ENCODE data around the gene LARGE1. TPM values are rescaled to one million over a fixed set of nuclear protein-coding genes. Genes with fewer than 3 reads are reported as not detected.

Gene LARGE1
- total and polyA plus RNA-seq, 2 of the 13 experiments (the other 11 are each of a cell fraction or from before 2014, with no cell fraction given) = 8.4 to 11.0 TPM

DNA sequence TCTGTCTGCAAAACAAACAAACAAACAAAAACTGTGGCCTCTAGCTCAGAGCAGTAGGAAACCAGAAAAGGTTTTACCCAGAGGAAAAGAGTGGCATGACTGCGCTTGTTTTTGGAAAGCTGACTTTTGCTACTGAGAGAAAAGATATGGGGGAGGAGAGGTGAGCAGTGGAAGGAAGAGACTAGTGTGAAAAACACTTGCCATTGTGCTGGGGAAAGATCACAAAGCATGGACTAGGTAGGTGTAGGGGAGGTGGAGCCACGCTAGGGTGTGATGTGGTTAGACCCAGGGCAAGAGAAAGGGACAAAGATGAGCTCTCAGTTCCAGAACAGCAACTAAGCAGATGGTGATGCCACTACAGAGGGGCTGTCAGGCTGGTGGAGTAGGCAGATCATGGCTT lies 319.2 kb downstream of the LARGE1 start:
- Histone ChIP-seq H3K27ac (ENCODE audit: extremely low read length, insufficient read depth, low read length) (no peak overlapping the region), H4K20me1 (ENCODE audit: insufficient read depth, low read length) (no peaks in the 10 kb centered on the region), H3K4me3 (replicated peaks in 1 of 3; ENCODE audit: insufficient read depth in 1 of 3, low read depth in 2 of 3, low read length in 3 of 3) (no peak overlapping the region), H3K9me3 (ENCODE audit: low read length) (no peaks in the 10 kb centered on the region), H3K79me2 (ENCODE audit: insufficient read depth, low read length) (no peaks in the 10 kb centered on the region), H3K4me1 (ENCODE audit: insufficient read depth, low read length) (no peaks in the 10 kb centered on the region), H2AFZ (ENCODE audit: low read length) (no peak overlapping the region), H3K4me2 (ENCODE audit: low read depth, low read length) (no peak overlapping the region), H3K36me3 (replicated peaks in 1 of 2; ENCODE audit: control insufficient read depth in 1 of 2, insufficient read depth in 2 of 2, low read length in 2 of 2) (no peaks in the 10 kb centered on the region; a peak in 3 of 5 replicates), H3K9ac (ENCODE audit: insufficient read depth, low read depth, low read length) (no peak overlapping the region), H3K27me3 (ENCODE audit: control insufficient read depth in 1 of 2, insufficient read depth in 2 of 2, low read length in 2 of 2) (no peaks in the 10 kb centered on the region)
- TF ChIP-seq PAX8 (CRISPR knock-in tag; IDR thresholded peaks at IDR 0.05; ENCODE audit: borderline replicate concordance) (no peak), HDAC6 (IDR thresholded peaks at IDR 0.05; ENCODE audit: low read depth, low read length) (no peak), ZNF251 (CRISPR knock-in tag; IDR thresholded peaks at IDR 0.05) (no peak)
- FAIRE-seq = no peak
- no peak for ATAC-seq
- in situ Hi-C loops (cut with HindIII; ENCODE audit: extremely low pct_ligation_motif_present, low pct_unique_long_range_greater_than_20kb) = no loop called here
- intact Hi-C loops (cut with micrococcal nuclease; ENCODE audit: unreplicated experiment) = no loop called here
- CTCF ChIA-PET (ENCODE audit: low intra/inter-chr PET ratio, low total read pairs) = no interaction called here
- no peak for DNase-seq (ENCODE audit: low spot score)
- POLR2A ChIA-PET = no interaction called here
- no TSS peak for BruUV-seq (replicated peaks)
- WGBS (ENCODE audit: low lambda C conversion rate) = 96% methylated on average over 2 of the region's 2 CpGs

DNA sequence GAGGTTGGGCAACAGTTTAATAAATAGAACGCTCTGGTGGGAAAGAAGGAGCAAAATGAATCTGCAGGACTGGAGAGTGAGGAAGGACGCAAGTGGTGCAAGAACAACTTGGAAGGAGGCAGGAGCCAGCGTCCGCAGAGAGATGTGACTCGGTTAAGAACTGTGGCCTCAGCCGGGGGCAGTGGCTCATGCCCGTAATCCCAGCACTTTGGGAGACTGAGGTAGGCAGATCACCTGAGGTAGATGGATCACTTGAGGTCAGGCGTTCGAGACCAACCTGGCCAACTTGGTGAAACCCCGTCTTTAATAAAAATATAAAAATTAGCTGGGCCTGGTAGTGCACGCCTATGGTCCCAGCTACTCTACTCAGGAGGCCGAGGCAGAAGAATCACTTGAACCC lies 319.7 kb downstream of the LARGE1 start:
- Histone ChIP-seq H3K9ac (ENCODE audit: insufficient read depth, low read depth, low read length) (no peak overlapping the region), H3K36me3 (replicated peaks in 1 of 2; ENCODE audit: control insufficient read depth in 1 of 2, insufficient read depth in 2 of 2, low read length in 2 of 2) (no peaks in the 10 kb centered on the region; a peak in 3 of 5 replicates), H3K4me1 (ENCODE audit: insufficient read depth, low read length) (no peaks in the 10 kb centered on the region), H3K4me2 (ENCODE audit: low read depth, low read length) (no peak overlapping the region), H3K27ac (ENCODE audit: extremely low read length, insufficient read depth, low read length) (no peak overlapping the region), H3K4me3 (replicated peaks in 1 of 3; ENCODE audit: insufficient read depth in 1 of 3, low read depth in 2 of 3, low read length in 3 of 3) (no peak overlapping the region), H2AFZ (ENCODE audit: low read length) (no peak overlapping the region), H4K20me1 (ENCODE audit: insufficient read depth, low read length) (no peaks in the 10 kb centered on the region), H3K27me3 (ENCODE audit: control insufficient read depth in 1 of 2, insufficient read depth in 2 of 2, low read length in 2 of 2) (no peaks in the 10 kb centered on the region), H3K9me3 (ENCODE audit: low read length) (no peaks in the 10 kb centered on the region), H3K79me2 (ENCODE audit: insufficient read depth, low read length) (no peaks in the 10 kb centered on the region)
- FAIRE-seq = no peak
- intact Hi-C loops (cut with micrococcal nuclease; ENCODE audit: unreplicated experiment) = no loop called here
- DNase-seq (ENCODE audit: low spot score) = no peak
- no peak for ATAC-seq
- WGBS (ENCODE audit: low lambda C conversion rate) = 97% methylated on average over 12 of the region's 12 CpGs
- in situ Hi-C loops (cut with HindIII; ENCODE audit: extremely low pct_ligation_motif_present, low pct_unique_long_range_greater_than_20kb) = no loop called here
- POLR2A ChIA-PET = no interaction called here
- CTCF ChIA-PET (ENCODE audit: low intra/inter-chr PET ratio, low total read pairs) = no interaction called here
- BruUV-seq (replicated peaks) = no TSS peak
- TF ChIP-seq ZNF44 (CRISPR knock-in tag; IDR thresholded peaks at IDR 0.05) (no peak), MTA3 (CRISPR knock-in tag; IDR thresholded peaks at IDR 0.05) (no peak), XBP1 (CRISPR knock-in tag; IDR thresholded peaks at IDR 0.05) (no peak), HMG20B (CRISPR knock-in tag; conservative IDR thresholded peaks at IDR 0.05) (no peak), ETV6 (CRISPR knock-in tag; conservative IDR thresholded peaks at IDR 0.05) (no peak), ZNF713 (CRISPR knock-in tag; IDR thresholded peaks at IDR 0.05) (no peak), TCF7L2 (IDR thresholded peaks at IDR 0.05; ENCODE audit: low read depth, low read length) (no peak), GTF2F1 (IDR thresholded peaks at IDR 0.05; ENCODE audit: low read length) (no peak), FOXA3 (CRISPR knock-in tag; IDR thresholded peaks at IDR 0.05) (no peak), ZC3H4 (CRISPR knock-in tag; IDR thresholded peaks at IDR 0.05; ENCODE audit: borderline replicate concordance) (no peak)
- TF ChIP-seq, protein P1, sequence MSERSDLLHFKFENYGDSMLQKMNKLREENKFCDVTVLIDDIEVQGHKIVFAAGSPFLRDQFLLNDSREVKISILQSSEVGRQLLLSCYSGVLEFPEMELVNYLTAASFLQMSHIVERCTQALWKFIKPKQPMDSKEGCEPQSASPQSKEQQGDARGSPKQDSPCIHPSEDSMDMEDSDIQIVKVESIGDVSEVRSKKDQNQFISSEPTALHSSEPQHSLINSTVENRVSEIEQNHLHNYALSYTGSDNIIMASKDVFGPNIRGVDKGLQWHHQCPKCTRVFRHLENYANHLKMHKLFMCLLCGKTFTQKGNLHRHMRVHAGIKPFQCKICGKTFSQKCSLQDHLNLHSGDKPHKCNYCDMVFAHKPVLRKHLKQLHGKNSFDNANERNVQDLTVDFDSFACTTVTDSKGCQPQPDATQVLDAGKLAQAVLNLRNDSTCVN (CRISPR knock-in tag; IDR thresholded peaks at IDR 0.05; ENCODE audit: borderline replicate concordance) = no peak
- TF ChIP-seq, protein P2, sequence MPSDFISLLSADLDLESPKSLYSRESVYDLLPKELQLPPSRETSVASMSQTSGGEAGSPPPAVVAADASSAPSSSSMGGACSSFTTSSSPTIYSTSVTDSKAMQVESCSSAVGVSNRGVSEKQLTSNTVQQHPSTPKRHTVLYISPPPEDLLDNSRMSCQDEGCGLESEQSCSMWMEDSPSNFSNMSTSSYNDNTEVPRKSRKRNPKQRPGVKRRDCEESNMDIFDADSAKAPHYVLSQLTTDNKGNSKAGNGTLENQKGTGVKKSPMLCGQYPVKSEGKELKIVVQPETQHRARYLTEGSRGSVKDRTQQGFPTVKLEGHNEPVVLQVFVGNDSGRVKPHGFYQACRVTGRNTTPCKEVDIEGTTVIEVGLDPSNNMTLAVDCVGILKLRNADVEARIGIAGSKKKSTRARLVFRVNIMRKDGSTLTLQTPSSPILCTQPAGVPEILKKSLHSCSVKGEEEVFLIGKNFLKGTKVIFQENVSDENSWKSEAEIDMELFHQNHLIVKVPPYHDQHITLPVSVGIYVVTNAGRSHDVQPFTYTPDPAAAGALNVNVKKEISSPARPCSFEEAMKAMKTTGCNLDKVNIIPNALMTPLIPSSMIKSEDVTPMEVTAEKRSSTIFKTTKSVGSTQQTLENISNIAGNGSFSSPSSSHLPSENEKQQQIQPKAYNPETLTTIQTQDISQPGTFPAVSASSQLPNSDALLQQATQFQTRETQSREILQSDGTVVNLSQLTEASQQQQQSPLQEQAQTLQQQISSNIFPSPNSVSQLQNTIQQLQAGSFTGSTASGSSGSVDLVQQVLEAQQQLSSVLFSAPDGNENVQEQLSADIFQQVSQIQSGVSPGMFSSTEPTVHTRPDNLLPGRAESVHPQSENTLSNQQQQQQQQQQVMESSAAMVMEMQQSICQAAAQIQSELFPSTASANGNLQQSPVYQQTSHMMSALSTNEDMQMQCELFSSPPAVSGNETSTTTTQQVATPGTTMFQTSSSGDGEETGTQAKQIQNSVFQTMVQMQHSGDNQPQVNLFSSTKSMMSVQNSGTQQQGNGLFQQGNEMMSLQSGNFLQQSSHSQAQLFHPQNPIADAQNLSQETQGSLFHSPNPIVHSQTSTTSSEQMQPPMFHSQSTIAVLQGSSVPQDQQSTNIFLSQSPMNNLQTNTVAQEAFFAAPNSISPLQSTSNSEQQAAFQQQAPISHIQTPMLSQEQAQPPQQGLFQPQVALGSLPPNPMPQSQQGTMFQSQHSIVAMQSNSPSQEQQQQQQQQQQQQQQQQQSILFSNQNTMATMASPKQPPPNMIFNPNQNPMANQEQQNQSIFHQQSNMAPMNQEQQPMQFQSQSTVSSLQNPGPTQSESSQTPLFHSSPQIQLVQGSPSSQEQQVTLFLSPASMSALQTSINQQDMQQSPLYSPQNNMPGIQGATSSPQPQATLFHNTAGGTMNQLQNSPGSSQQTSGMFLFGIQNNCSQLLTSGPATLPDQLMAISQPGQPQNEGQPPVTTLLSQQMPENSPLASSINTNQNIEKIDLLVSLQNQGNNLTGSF (CRISPR knock-in tag; IDR thresholded peaks at IDR 0.05) = no peak
